HG03095 (cell line): ENCODE data around the gene PUM1.
"Not testable (repeated sequence)": the region's sequence is repeated elsewhere in the genome, so short reads cannot be mapped to it uniquely, and the experiment has no call there.

Experiments used
- ATAC-seq: cut with Tn5 transposase; IDR thresholded peaks from one replicate; pipeline ENCODE4 v1.9.1; 2021; ENCODE audit warnings: moderate library complexity; ENCODE audit not compliant: unreplicated experiment

The PUM1 gene

DNA sequence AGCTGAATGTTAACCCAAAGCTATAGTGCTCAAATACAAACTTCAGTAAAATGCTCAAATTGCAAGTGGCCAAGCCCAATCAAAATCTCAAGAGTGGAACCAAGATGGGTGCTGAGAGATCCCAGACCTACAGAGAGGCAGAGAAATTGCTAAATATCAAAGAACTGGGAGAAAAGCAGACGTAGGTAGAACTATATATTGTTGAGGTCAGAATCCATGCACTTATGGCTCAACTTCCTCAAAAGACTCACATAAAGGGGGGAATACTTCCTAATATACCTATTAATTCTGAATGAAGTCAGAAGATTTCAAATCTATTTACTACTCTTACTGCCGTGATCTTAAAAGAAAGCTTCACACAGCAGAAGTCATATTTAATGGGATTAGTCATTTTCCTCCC lies 65.2 kb downstream of the PUM1 start:
- ATAC-seq: no peak

DNA sequence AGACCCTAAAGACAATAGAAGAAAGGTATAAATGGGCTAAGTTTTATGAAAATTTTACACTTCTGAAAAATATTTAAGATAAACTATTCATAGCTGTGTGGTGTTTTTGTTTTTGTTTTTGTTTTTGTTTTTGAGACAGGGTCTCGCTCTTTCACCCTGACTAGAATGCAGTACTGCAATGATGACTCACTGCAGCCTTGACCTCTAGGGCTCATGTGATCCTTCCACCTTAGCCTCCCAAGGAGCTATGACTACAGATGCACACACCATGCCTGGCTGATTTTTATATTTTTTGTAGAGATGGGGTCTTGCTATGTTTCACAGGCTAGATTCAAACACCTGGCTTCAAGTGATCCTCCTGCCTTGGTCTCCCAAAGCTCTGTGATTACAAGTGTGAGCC lies 66.6 kb downstream of the PUM1 start:
- no peak for ATAC-seq

DNA sequence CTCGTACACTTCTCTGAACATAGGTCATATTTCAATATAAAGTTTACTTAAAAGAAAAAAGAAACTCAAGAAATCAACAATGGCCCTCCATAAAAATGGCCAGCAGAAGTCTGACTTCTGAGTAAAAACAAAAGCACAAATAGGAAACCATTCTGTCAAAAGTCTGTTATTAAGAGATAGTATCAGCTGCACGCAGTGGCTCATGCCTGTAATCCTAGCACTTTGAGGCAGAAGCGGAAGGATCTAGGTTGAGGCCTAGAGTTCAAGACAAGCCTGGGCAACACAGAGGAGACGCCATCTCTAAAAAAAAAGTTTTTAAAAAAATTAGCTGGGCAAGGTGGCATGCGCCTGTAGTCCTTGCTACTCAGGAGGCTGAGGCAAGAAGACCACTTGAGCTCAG lies 67.3 kb downstream of the PUM1 start:
- ATAC-seq: no peak

DNA sequence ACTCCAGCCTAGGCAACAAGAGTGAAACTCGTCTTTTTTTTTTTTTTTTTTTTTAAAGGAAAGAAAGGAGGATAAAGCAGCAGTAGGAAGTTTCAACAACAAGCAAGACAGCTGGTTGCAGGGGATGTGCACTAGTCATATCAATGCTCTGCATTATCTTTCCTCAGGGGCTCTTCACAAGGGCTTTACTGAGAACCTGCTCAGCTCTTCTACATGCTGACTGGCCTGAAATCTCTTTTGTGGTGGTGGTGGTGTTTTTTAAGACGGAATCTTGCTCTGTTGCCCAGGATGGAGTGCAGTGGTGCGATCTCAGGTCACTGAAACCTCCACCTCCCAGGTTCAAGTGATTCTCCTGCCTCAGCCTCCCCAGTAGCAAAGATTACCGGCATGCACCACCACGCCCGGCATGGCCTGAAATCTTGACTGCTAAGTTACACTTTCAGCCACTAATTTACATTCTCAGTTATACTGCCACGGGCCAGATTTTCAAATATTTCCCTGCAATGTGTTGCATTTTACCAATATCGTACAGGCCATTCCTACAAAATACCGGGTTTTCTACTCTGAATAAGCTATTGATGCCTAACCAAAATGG lies 68.0 kb downstream of the PUM1 start:
- no peak for ATAC-seq

- no peak for ATAC-seq
Observed at GRCh38 chr1:30995990-30996612, 69.4 kb downstream of the PUM1 start.

DNA sequence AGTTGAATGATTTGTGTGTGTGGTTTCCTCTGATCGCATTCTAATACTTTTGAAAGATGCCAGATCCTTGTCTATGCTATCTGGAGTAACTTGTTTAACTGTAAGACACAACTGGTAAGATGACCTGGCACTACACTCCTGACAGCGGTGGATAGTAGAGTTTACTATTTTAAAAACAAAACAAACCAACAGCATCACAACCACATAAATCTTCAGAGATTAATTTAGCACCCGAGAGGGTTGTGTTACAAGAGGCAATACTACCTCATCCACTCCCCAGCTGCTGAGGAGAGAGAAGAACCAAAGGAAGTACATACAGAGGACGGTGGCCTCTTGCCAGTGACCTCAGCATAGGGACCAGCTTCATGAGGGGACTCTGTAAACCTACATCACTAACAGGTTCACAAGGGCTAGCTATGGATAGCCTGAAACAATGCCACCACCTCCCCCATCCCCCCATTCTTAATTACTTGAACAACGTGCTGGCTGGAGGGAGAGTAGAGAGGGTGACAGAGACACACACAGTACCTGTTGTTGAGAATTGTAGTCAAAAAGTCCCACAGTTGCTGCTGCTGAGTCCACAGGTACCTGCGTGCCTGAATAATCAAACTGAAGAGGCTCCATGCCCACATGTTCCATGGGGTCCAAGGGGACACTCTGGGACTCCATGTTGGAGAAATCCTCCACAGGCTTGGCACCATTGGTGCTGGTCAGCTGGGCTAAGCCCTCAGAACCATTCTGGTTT lies 73.5 kb downstream of the PUM1 start:
- no peak for ATAC-seq

DNA sequence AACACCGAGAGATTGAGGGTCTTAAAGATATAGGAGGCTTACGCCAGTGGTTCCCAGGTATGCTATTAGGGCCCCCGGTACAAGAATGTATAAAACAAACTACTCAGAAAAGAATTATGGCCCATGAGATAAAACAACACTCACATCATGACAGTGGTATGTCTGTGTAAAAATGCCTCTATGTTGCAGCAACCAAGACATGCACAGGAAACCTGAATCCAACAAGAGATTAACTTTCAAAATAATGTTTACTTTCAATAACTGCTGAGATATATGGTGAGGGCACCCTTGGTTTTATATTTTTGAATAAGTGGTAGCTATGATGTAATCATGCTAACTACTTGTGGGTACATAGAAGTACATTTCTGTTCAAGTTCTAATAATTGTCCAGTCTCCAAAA lies 74.9 kb downstream of the PUM1 start:
- ATAC-seq: no peak

GRCh38 chr1:30988045-30988444 lies 77.5 kb downstream of the PUM1 start:
- no peak for ATAC-seq

- no peak for ATAC-seq
Observed at GRCh38 chr1:30986755-30987154, 78.8 kb downstream of the PUM1 start.

- ATAC-seq: no peak
Observed at GRCh38 chr1:30984991-30985503, 80.5 kb downstream of the PUM1 start.

DNA sequence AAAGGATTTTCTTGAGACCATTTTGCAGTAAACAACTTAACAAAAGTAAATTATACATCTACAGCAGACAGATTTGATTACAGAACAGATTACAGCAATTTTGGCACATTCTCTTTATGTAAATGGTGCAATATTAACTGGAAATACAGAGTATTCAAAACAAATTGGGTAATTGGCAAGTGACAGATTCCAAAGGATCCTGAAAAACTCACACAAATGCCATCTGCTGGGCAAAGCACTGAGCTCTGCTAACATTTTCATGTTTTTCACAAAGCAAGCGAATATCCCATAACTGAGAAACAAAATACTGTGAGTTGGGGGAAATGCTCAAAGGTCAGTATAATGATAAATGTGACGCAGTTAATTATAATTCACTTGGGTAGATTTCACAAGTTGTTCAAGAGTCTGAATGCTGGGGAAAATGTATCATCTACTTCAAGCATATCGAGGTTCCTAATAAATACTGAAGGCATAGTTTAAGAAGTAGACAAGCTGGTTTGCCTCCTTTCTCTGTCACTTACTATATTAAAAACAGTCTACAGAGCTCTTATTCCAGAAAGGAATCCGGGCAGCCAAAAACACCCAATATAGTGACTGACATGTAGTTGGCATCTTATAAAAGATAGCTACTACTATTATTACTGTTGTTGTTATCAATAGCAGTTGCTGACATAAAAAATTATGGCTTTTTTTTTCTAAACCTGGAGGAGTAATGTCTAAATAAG lies 81.2 kb downstream of the PUM1 start:
- no peak for ATAC-seq

GRCh38 chr1:30982937-30983336 lies 82.6 kb downstream of the PUM1 start:
- ATAC-seq: no peak

GRCh38 chr1:30982431-30982830 lies 83.1 kb downstream of the PUM1 start:
- no peak for ATAC-seq

DNA sequence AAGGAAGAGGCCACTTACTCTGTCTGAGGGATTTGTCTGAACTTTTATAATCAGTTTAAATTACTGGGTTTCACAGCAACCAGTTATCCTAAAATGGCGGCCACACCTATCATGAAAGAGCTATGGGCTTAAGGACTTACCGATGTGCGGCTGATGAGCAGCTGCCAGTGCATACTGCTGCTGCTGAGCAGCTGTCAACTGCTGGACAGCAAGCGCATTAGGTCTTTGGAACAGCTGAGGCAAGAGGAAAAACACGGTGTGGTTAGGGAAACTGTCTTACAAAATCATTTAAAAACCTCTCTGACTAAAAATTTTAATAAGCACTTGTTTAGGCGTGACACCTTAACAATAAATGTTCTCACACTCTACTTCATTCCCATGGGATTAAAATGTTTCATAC lies 84.3 kb downstream of the PUM1 start:
- ATAC-seq: no peak

- no peak for ATAC-seq
Observed at GRCh38 chr1:30977511-30977910, 88.0 kb downstream of the PUM1 start.

- ATAC-seq: no peak
Observed at GRCh38 chr1:30977105-30977504, 88.4 kb downstream of the PUM1 start.

DNA sequence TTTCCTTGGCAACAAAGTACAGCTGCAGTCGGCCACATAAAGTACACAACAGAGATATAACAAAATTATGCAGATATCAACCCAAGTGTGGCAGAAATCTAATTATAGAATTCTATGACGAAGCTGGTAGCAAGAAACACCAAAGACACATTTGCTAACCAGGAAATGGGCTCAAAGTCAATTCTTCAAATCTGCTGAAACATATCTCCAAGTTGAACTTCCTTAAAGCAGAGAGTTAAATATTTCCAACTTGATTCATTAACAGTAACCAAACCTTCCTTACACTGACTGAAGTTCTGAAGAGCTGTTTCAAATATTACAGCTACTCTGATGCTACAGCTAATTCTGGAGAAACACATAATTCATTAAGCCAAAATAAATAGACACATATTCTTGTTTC lies 89.4 kb downstream of the PUM1 start:
- no peak for ATAC-seq

DNA sequence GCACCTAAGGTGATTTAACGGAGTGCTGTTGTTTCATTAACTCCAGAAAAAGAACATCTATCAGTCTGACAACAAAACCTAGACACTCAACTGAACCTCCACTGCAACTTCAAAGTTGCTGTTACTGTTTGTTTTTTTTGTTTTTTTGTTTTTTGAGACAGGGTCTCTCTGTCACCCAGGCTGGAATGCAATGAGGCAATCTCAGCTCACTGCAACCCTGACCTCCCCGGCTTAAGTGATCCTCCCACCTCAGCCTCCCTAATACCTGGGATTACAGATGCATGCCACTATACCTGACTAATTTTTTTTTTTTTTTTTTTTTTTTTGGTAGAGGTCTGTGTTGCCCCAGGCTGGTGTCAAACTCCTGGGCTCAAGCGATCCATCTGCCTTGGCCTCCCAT lies 90.3 kb downstream of the PUM1 start:
- ATAC-seq: no peak

DNA sequence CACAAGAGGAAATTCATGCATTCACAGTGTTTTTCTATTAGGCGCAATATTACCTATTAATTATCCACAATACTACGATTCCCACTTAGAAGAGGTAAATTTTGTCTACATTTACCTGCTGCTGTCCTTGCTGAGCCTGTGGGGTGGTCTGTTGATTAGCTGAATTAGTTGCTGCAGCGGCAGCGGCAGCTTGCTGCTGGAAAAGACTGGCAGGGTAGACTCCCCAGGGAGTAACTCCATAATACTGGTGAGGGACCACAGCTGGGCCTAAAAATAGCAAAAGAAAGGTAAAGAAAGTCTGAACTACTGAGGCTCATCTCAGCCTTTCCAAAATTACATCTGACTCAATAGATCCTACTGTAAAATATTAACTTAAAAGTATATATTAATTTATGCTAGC lies 91.0 kb downstream of the PUM1 start:
- ATAC-seq: no peak

DNA sequence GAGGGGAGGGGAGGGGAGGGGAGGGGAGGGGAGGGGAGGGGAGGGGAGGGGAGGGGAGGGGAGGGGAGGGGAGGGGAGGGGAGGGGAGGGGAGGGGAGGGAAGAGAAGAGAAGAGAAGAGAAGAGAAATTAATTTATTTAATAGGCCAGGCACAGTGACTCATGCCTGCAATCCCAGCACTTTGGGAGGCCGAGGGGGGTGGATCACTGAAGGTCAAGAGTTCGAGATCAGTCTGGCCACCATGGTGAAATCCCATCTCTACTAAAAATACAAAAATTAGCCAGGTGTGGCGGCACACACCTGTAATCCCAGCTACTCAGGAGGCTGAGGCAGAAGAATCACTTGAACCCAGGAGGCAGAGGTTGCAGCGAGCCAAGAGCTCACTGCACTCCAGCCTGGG lies 93.2 kb downstream of the PUM1 start:
- not testable (repeated sequence) for ATAC-seq

GRCh38 chr1:30971496-30971895 lies 94.0 kb downstream of the PUM1 start:
- ATAC-seq: no peak

DNA sequence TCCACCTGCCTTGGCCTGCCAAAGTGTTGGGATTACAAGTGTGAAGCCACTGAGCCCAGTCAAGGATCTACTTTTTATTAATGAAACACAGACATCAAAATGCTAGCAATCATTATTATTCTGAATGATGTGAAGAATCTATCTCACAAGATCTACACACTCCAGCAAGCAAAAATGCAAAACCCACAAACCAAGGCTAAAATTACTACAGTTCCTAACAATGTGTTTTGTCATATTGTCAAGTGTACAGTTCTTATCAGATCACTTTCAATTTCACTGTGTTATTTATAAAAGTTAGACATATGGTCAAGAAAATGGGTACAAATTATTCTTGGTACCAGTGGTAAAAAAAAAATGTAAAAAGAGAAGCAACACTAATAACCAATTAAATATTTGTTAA lies 95.6 kb downstream of the PUM1 start:
- ATAC-seq: no peak
